ENCODE results near the gene FBLN7.

The FBLN7 gene

GRCh38 chr2:112154246-112155117 lies 16.3 kb downstream of the FBLN7 start:
- no peak for TF ChIP-seq SIN3A (IDR thresholded peaks at IDR 0.05; ENCODE audit: borderline replicate concordance, insufficient read depth, low read length)
- no peak for TF ChIP-seq REST (IDR thresholded peaks at IDR 0.05; ENCODE audit: insufficient read depth in 1 of 2, low read depth in 2 of 2, low read length in 2 of 2)
- no peak for TF ChIP-seq TAF1 (IDR thresholded peaks at IDR 0.05; ENCODE audit: borderline replicate concordance, insufficient read depth, low read length)
- TF ChIP-seq POLR2AphosphoS5 (IDR thresholded peaks at IDR 0.05; ENCODE audit: low read depth, low read length), result no peak
- TF ChIP-seq FOXP2 (optimal IDR thresholded peaks at IDR 0.05; ENCODE audit: borderline replicate concordance, extremely low read depth, extremely low read length, insufficient read depth), result no peak

- TF ChIP-seq POLR2AphosphoS5 (IDR thresholded peaks at IDR 0.05; ENCODE audit: low read depth, low read length) (no peak), SIN3A (IDR thresholded peaks at IDR 0.05; ENCODE audit: borderline replicate concordance, insufficient read depth, low read length) (no peak), FOXP2 (optimal IDR thresholded peaks at IDR 0.05; ENCODE audit: borderline replicate concordance, extremely low read depth, extremely low read length, insufficient read depth) (no peak), REST (IDR thresholded peaks at IDR 0.05; ENCODE audit: insufficient read depth in 1 of 2, low read depth in 2 of 2, low read length in 2 of 2) (no peak), TAF1 (IDR thresholded peaks at IDR 0.05; ENCODE audit: borderline replicate concordance, insufficient read depth, low read length) (no peak)
Measured at GRCh38 chr2:112155331-112156151, 17.4 kb downstream of the FBLN7 start.

- TF ChIP-seq SIN3A (IDR thresholded peaks at IDR 0.05; ENCODE audit: borderline replicate concordance, insufficient read depth, low read length) (no peak), FOXP2 (optimal IDR thresholded peaks at IDR 0.05; ENCODE audit: borderline replicate concordance, extremely low read depth, extremely low read length, insufficient read depth) (no peak), POLR2AphosphoS5 (IDR thresholded peaks at IDR 0.05; ENCODE audit: low read depth, low read length) (no peak), REST (IDR thresholded peaks at IDR 0.05; ENCODE audit: insufficient read depth in 1 of 2, low read depth in 2 of 2, low read length in 2 of 2) (no peak), TAF1 (IDR thresholded peaks at IDR 0.05; ENCODE audit: borderline replicate concordance, insufficient read depth, low read length) (no peak)
Measured at GRCh38 chr2:112156152-112156986, 18.2 kb downstream of the FBLN7 start.

GRCh38 chr2:112157472-112157871 lies 19.3 kb downstream of the FBLN7 start:
- TF ChIP-seq FOXP2 (optimal IDR thresholded peaks at IDR 0.05; ENCODE audit: borderline replicate concordance, extremely low read depth, extremely low read length, insufficient read depth) (no peak), POLR2AphosphoS5 (IDR thresholded peaks at IDR 0.05; ENCODE audit: low read depth, low read length) (no peak), SIN3A (IDR thresholded peaks at IDR 0.05; ENCODE audit: borderline replicate concordance, insufficient read depth, low read length) (no peak), TAF1 (IDR thresholded peaks at IDR 0.05; ENCODE audit: borderline replicate concordance, insufficient read depth, low read length) (no peak), REST (IDR thresholded peaks at IDR 0.05; ENCODE audit: insufficient read depth in 1 of 2, low read depth in 2 of 2, low read length in 2 of 2) (no peak)
